Loucy (cell line): Measurements from ENCODE around the gene UBE2O.

ENCODE experiments used
- H2AFZ ChIP-seq: fragments of 200-600 bp; sonication (generic); 2 replicates; pipeline ENCODE4 v1.6.0; 2016; ENCODE audit warnings: antibody characterized with exemption, mild to moderate bottlenecking, low read length, moderate library complexity
- H3F3A ChIP-seq: fragments of 200-600 bp; 2 replicates; pipeline ENCODE4 v1.6.0; 2016; ENCODE audit warnings: antibody characterized with exemption, low read depth, mild to moderate bottlenecking
- H3K27me3 ChIP-seq: fragments of 200-600 bp; sonication (generic); 2 replicates; pipeline ENCODE4 v1.6.1; 2014; ENCODE audit warnings: low read length, mild to moderate bottlenecking; ENCODE audit not compliant: insufficient read depth, poor library complexity, severe bottlenecking
- H3K36me3 ChIP-seq: fragments of 200-600 bp; sonication (generic); 2 replicates; pipeline ENCODE4 v1.6.1; 2016; ENCODE audit warnings: low read length; ENCODE audit not compliant: insufficient read depth
- H3K4me1 ChIP-seq: fragments of 200-600 bp; sonication (generic); 2 replicates; pipeline ENCODE4 v1.5.1; 2014; ENCODE audit warnings: low read length, mild to moderate bottlenecking; ENCODE audit not compliant: insufficient read depth, poor library complexity, severe bottlenecking
- H3K4me2 ChIP-seq: fragments of 200-600 bp; sonication (generic); 2 replicates; pipeline ENCODE4 v1.6.0; 2014; ENCODE audit warnings: antibody characterized with exemption, low read length, low read depth, mild to moderate bottlenecking; ENCODE audit not compliant: poor library complexity, severe bottlenecking
- H3K4me3 ChIP-seq: fragments of 200-600 bp; sonication (generic); 2 replicates; pipeline ENCODE4 v1.5.1; 2014; ENCODE audit warnings: low read length, mild to moderate bottlenecking, mixed read lengths; ENCODE audit not compliant: poor library complexity, severe bottlenecking
- H3K79me2 ChIP-seq: fragments of 200-600 bp; sonication (generic); 2 replicates; pipeline ENCODE4 v1.6.1; 2014; ENCODE audit warnings: low read length; ENCODE audit not compliant: insufficient read depth
- H3K9ac ChIP-seq: fragments of 200-600 bp; sonication (generic); 2 replicates; pipeline ENCODE4 v1.6.0; 2014; ENCODE audit warnings: mild to moderate bottlenecking, low read depth, low read length, moderate library complexity; ENCODE audit not compliant: poor library complexity, severe bottlenecking
- H3K9me2 ChIP-seq: fragments of 200-600 bp; sonication (generic); replicated peaks from 2 replicates; pipeline ENCODE4 v1.6.1; 2016; ENCODE audit warnings: low read depth, low read length, mixed read lengths
- H3K9me3 ChIP-seq: fragments of 200-600 bp; sonication (generic); 2 replicates; pipeline ENCODE4 v1.6.1; 2014; ENCODE audit warnings: mild to moderate bottlenecking, antibody characterized with exemption, low read length, low read depth; ENCODE audit not compliant: insufficient read depth
- H4K20me1 ChIP-seq: fragments of 200-600 bp; sonication (generic); 2 replicates; pipeline ENCODE4 v1.6.0; 2014; ENCODE audit warnings: antibody characterized with exemption, low read length, mild to moderate bottlenecking; ENCODE audit not compliant: insufficient read depth, poor library complexity, severe bottlenecking
- EZH2phosphoT487 ChIP-seq: fragments of 200-600 bp; IDR thresholded peaks from 2 replicates; pipeline ENCODE4 v1.6.1; 2018; ENCODE audit warnings: antibody characterized with exemption, mild to moderate bottlenecking, moderate library complexity, borderline replicate concordance
- TF ChIP-seq, protein P1 (sequence below): fragments of 200-600 bp; sonication (generic); conservative IDR thresholded peaks from 2 replicates; pipeline ENCODE4 v1.5.1; 2014; ENCODE audit warnings: mild to moderate bottlenecking, antibody characterized with exemption, low read length

The UBE2O gene

DNA sequence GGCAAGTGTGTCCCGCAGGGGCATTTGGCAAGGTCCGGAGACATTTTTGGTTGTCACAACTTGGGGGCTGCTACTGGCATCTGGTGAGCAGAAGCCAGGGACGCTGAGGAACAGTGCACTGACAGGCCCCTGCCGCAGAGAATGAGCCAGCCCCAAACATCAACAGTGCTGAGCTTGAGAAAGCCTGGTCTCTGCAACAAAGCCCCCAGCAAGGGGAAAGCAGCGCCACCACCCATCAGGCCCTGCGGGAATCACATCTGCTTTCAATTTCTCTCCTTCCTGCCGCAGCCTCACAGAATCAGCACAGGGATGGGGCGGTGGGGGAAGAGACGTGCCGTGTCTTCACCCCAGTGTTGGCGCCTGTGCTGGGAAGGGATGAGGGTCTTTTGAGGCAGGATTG, 84.4 kb downstream of the UBE2O start:
- Histone ChIP-seq H3K9me2 (no peaks in the 10 kb centered on the region), H3K9me3 (no peaks in the 10 kb centered on the region), H3K79me2 (no peaks in the 10 kb centered on the region), H3K9ac (peak overlapping the region; percentile 28), H3K4me1 (no peaks in the 10 kb centered on the region), H3K4me3 (peak overlapping the region; percentile 33), H3F3A (no peaks in the 10 kb centered on the region), H3K27me3 (no peaks in the 10 kb centered on the region), H3K4me2 (no peak overlapping the region), H3K36me3 (no peaks in the 10 kb centered on the region), H4K20me1 (no peaks in the 10 kb centered on the region), H2AFZ (no peak overlapping the region)
- TF ChIP-seq, protein P1, sequence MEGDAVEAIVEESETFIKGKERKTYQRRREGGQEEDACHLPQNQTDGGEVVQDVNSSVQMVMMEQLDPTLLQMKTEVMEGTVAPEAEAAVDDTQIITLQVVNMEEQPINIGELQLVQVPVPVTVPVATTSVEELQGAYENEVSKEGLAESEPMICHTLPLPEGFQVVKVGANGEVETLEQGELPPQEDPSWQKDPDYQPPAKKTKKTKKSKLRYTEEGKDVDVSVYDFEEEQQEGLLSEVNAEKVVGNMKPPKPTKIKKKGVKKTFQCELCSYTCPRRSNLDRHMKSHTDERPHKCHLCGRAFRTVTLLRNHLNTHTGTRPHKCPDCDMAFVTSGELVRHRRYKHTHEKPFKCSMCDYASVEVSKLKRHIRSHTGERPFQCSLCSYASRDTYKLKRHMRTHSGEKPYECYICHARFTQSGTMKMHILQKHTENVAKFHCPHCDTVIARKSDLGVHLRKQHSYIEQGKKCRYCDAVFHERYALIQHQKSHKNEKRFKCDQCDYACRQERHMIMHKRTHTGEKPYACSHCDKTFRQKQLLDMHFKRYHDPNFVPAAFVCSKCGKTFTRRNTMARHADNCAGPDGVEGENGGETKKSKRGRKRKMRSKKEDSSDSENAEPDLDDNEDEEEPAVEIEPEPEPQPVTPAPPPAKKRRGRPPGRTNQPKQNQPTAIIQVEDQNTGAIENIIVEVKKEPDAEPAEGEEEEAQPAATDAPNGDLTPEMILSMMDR = no peak
- TF ChIP-seq EZH2phosphoT487 = no peak

DNA sequence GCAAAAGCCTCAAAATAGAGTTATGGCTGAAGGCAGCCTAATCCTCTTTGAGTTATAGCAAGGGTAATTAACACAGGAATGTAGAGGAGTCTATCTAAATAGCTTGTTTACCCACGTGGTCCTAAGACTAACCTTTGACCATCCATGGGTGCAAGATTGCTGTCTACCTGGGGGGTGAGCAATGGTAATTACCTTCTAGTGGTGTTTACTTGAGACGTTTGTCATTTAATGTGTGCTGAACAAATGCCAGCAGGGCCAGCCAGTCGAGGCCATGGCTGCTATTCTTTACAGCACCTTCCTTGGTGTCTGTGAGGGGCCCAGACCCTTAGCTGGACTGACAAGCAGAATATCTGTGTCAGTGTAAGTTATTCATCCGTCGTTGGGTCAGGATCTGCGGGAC, 85.3 kb downstream of the UBE2O start:
- H3K79me2 ChIP-seq = no peaks in the 10 kb centered on the region
- H3K4me3 ChIP-seq = no peak overlapping the region
- H3K9ac ChIP-seq = no peak overlapping the region
- no peaks in the 10 kb centered on the region for H4K20me1 ChIP-seq
- no peaks in the 10 kb centered on the region for H3K9me2 ChIP-seq
- H3K4me1 ChIP-seq = no peaks in the 10 kb centered on the region
- H3K9me3 ChIP-seq = no peaks in the 10 kb centered on the region
- H3F3A ChIP-seq = no peaks in the 10 kb centered on the region
- no peaks in the 10 kb centered on the region for H3K27me3 ChIP-seq
- TF ChIP-seq, protein P1 = no peak
- no peak for TF ChIP-seq EZH2phosphoT487
- H2AFZ ChIP-seq = no peak overlapping the region
- H3K36me3 ChIP-seq = no peaks in the 10 kb centered on the region
- no peak overlapping the region for H3K4me2 ChIP-seq

DNA sequence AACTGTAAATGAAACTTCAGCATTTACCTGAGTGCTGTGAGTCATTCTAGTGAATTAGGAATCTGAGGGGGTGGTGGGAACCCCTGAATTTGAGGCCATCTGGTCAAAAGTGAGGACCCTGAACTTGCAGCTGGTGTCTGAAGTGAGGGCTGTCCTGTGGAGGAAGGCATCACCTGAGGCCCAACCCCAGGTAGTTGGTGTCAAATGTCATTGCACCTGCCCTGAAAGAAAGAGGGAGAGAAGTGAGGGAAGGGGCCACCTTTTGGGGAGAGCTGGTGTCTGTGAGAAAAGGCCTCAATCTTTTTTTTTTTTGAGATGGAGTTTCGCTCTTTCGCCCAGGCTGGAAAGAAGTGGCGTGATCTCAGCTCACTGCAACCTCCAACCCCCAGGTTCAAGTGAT, 86.7 kb downstream of the UBE2O start:
- H3K9me2 ChIP-seq = no peaks in the 10 kb centered on the region
- no peak overlapping the region for H3K4me2 ChIP-seq
- no peaks in the 10 kb centered on the region for H3K27me3 ChIP-seq
- H3K79me2 ChIP-seq = no peaks in the 10 kb centered on the region
- no peaks in the 10 kb centered on the region for H3F3A ChIP-seq
- no peak for TF ChIP-seq EZH2phosphoT487
- TF ChIP-seq, protein P1 = no peak
- H3K4me1 ChIP-seq = no peaks in the 10 kb centered on the region
- no peak overlapping the region for H3K4me3 ChIP-seq
- no peaks in the 10 kb centered on the region for H4K20me1 ChIP-seq
- H3K36me3 ChIP-seq = no peaks in the 10 kb centered on the region
- H3K9me3 ChIP-seq = no peaks in the 10 kb centered on the region
- H3K9ac ChIP-seq = no peak overlapping the region
- H2AFZ ChIP-seq = no peak overlapping the region
